HG03108 (cell line): ENCODE measurements around the gene MAPKAPK2.

Experiments used
- ATAC-seq: cut with Tn5 transposase; IDR thresholded peaks from one replicate; pipeline ENCODE4 v1.9.1; 2021; ENCODE audit warnings: moderate library complexity; ENCODE audit not compliant: unreplicated experiment

The MAPKAPK2 gene

GRCh38 chr1:206658981-206659273 lies 25.8 kb upstream of the MAPKAPK2 start:
- no peak for ATAC-seq

- ATAC-seq: no peak
Measured at GRCh38 chr1:206660136-206660535, 24.6 kb upstream of the MAPKAPK2 start.

- ATAC-seq: no peak
Measured at GRCh38 chr1:206661161-206661820, 23.4 kb upstream of the MAPKAPK2 start.

- ATAC-seq: no peak
Measured at GRCh38 chr1:206662396-206663092, 22.2 kb upstream of the MAPKAPK2 start.

- no peak for ATAC-seq
Measured at GRCh38 chr1:206663362-206663761, 21.3 kb upstream of the MAPKAPK2 start.

GRCh38 chr1:206663832-206664652 lies 20.7 kb upstream of the MAPKAPK2 start:
- ATAC-seq: peak; percentile 50

- ATAC-seq: no peak
Measured at GRCh38 chr1:206664740-206665139, 20.0 kb upstream of the MAPKAPK2 start.

GRCh38 chr1:206666031-206666561 lies 18.6 kb upstream of the MAPKAPK2 start:
- ATAC-seq: no peak

- ATAC-seq: no peak
Measured at GRCh38 chr1:206666954-206667665, 17.6 kb upstream of the MAPKAPK2 start.

GRCh38 chr1:206668351-206668750 lies 16.4 kb upstream of the MAPKAPK2 start:
- no peak for ATAC-seq

- ATAC-seq: no peak
Measured at GRCh38 chr1:206668874-206669410, 15.8 kb upstream of the MAPKAPK2 start.

GRCh38 chr1:206672011-206672688 lies 12.6 kb upstream of the MAPKAPK2 start:
- ATAC-seq: no peak

GRCh38 chr1:206672844-206673758 lies 11.6 kb upstream of the MAPKAPK2 start:
- no peak for ATAC-seq

- ATAC-seq: no peak
Measured at GRCh38 chr1:206674236-206674635, 10.5 kb upstream of the MAPKAPK2 start.

GRCh38 chr1:206674745-206675175 lies 9.9 kb upstream of the MAPKAPK2 start:
- no peak for ATAC-seq

- no peak for ATAC-seq
Measured at GRCh38 chr1:206676499-206676898, 8.2 kb upstream of the MAPKAPK2 start.

GRCh38 chr1:206678490-206678889 lies 6.2 kb upstream of the MAPKAPK2 start:
- ATAC-seq: no peak

GRCh38 chr1:206679738-206680211 lies 4.9 kb upstream of the MAPKAPK2 start:
- peak; percentile 73 for ATAC-seq

- no peak for ATAC-seq
Measured at GRCh38 chr1:206680279-206680678, 4.4 kb upstream of the MAPKAPK2 start.
